Kidney epithelial cell (primary cell): ENCODE data around the gene TFRC. TPM values are rescaled to one million over a fixed set of nuclear protein-coding genes. Genes with fewer than 3 reads are reported as not detected.

Source experiments
- DNase-seq: peaks from one replicate; pipeline ENCODE4 v3.0.0-alpha.2; 2010; ENCODE audit warnings: low read depth
- H3K27me3 ChIP-seq: 2 replicates; pipeline ENCODE4 v1.6.0; 2011; ENCODE audit warnings: low read length; ENCODE audit not compliant: control insufficient read depth, insufficient read depth
- H3K36me3 ChIP-seq: 2 replicates; pipeline ENCODE4 v1.5.1; 2011; ENCODE audit warnings: low read length; ENCODE audit not compliant: control insufficient read depth, insufficient read depth
- H3K4me3 ChIP-seq: 2 replicates; pipeline ENCODE4 v1.5.1; 2011; ENCODE audit warnings: low read depth, mild to moderate bottlenecking, control low read depth, low read length
- total RNA-seq: library from RNA; depleted of rRNA; stranded (reverse); fragments of >200 nt; gene quantifications from 2 replicates; pipeline ENCODE4 v1.2.3, GENCODE V29; 2015
- TF ChIP-seq, protein P1 (sequence below): IDR thresholded peaks from 2 replicates; pipeline ENCODE4 v1.5.1; 2011; ENCODE audit warnings: mild to moderate bottlenecking, moderate library complexity, low read length, control low read depth, inconsistent platforms; ENCODE audit not compliant: insufficient read depth, poor library complexity, severe bottlenecking

TFRC gene
- total RNA-seq, 1 donor from 2014 or later: 97.9 TPM

DNA sequence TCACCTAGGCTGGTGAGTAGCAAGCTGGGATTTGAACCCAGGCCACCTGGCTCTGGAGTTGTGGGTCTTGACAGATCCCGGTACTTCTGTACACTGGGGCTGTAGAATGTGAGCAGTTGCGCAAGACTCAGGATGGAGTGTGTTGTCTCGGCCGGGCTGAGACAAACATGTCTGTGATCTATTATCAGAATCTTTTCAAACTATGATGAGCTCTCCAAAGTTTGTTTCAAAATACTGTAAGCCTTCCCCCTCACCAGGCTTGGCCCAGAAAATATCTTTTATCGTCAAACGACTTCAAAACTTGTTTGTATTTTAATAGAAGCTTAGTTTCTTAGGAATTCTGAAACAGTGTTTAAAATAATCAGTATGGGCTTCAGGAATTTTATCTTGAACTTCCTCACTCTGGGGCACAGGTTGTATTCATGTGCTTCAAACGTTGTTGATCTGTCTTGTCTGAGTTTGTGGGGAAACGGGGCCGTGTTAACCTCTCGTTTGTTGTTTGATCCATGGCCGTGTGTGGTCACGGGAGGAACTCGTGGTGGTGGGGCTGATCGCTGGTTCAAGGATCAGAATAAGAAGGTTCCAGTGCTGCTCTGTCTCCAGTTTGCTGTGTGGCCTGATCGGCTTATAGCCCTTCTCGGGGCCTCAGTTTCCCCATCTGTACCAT is 40.3 kb upstream of the TFRC start:
- no peak for DNase-seq
- no peak overlapping the region for H3K4me3 ChIP-seq
- TF ChIP-seq, protein P1, sequence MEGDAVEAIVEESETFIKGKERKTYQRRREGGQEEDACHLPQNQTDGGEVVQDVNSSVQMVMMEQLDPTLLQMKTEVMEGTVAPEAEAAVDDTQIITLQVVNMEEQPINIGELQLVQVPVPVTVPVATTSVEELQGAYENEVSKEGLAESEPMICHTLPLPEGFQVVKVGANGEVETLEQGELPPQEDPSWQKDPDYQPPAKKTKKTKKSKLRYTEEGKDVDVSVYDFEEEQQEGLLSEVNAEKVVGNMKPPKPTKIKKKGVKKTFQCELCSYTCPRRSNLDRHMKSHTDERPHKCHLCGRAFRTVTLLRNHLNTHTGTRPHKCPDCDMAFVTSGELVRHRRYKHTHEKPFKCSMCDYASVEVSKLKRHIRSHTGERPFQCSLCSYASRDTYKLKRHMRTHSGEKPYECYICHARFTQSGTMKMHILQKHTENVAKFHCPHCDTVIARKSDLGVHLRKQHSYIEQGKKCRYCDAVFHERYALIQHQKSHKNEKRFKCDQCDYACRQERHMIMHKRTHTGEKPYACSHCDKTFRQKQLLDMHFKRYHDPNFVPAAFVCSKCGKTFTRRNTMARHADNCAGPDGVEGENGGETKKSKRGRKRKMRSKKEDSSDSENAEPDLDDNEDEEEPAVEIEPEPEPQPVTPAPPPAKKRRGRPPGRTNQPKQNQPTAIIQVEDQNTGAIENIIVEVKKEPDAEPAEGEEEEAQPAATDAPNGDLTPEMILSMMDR: no peak
- no peaks in the 10 kb centered on the region for H3K36me3 ChIP-seq
- H3K27me3 ChIP-seq: no peaks in the 10 kb centered on the region

DNA sequence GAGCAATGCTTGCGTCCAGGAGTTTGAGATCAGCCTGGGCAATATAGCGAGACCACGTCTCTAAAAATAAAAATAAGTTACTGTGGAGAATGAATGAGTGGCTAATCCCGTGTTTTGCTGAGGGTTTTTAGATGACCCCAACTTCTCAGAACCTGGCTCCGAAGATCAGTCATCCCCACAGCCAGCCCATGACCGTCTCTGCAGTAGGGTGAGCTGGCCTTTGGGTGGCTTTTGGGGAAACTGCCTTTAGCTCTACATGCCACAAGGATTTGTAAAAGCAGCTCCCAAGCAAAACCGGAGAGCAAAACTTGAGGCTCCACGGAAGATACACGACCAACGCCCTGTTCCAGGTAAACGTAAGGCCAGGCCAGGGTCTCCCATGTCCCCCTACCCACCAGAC is 39.2 kb upstream of the TFRC start:
- Histone ChIP-seq H3K4me3 (no peak overlapping the region), H3K27me3 (no peaks in the 10 kb centered on the region), H3K36me3 (no peaks in the 10 kb centered on the region)
- no peak for DNase-seq
- TF ChIP-seq, protein P1: no peak

- TF ChIP-seq, protein P1: no peak
- Histone ChIP-seq H3K4me3 (no peak overlapping the region), H3K36me3 (no peaks in the 10 kb centered on the region), H3K27me3 (no peaks in the 10 kb centered on the region)
- no peak for DNase-seq
These were observed 38.5 kb upstream of the TFRC start for GRCh38 chr3:196120291-196120951.

DNA sequence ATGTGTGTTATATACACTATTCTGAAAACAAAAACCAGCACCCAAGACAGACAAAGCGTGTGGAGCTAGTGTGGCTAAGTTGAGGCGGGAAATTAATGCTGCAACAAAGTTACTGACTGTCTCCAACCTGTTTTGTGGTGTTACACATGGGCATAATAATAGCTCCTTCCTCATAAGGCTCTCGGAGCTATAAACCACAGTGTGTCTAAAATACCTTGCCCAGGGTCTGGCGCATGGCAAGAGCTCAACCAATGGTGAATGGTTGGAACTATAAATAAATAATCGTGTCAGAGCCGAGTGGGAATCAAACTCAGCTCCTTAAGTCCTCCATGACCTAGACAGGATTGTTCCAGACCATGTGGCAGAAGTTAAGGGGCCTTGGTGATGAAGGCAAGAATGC is 35.9 kb upstream of the TFRC start:
- Histone ChIP-seq H3K27me3 (no peaks in the 10 kb centered on the region), H3K36me3 (no peaks in the 10 kb centered on the region), H3K4me3 (no peak overlapping the region)
- TF ChIP-seq, protein P1: no peak
- no peak for DNase-seq

DNA sequence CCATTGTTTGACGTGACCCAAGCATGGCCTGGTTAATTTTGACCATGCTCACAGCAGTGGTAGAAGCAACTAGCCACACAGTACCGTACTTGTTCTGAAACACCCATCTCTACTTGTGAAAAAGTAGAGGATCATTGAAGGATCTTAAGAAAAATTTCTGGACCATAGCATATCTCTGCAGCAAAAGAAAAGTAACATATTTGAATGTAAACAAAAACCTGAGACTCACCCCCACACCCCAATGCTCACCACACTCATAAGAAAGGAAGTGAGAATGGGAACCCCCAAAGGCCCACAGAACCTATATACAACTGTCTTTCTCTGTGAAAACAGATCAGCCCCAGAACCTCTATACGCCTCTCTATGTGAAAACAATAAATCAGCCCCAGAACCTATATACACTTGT is 33.8 kb upstream of the TFRC start:
- H3K27me3 ChIP-seq: no peaks in the 10 kb centered on the region
- DNase-seq: no peak
- no peaks in the 10 kb centered on the region for H3K36me3 ChIP-seq
- TF ChIP-seq, protein P1: no peak
- H3K4me3 ChIP-seq: no peak overlapping the region
